Transverse colon (tissue), 4 donors: ENCODE data around the gene SHKBP1.
"Not testable (repeated sequence)": the region's sequence is repeated elsewhere in the genome, so short reads cannot be mapped to it uniquely, and the experiment has no call there.

Experiments used
- CTCF ChIP-seq, 5 experiments: fragments of 200-600 bp in 3 of 5; fragments of 450-650 bp in 2 of 5; sonication (generic) in 3 of 5; IDR thresholded peaks; 1 replicate in 2 of 5; 2 replicates in 3 of 5; pipeline ENCODE4 v1.5.1; 2016 to 2017; ENCODE audit warnings: antibody characterized with exemption in 5 of 5, inconsistent platforms in 3 of 5, mild to moderate bottlenecking in 2 of 5, moderate library complexity in 1 of 5
- EP300 ChIP-seq: sonication (generic); formaldehyde crosslinking; IDR thresholded peaks from one replicate; pipeline ENCODE4 v1.6.1; 2017; ENCODE audit warnings: antibody characterized with exemption, low read depth
- POLR2A ChIP-seq: fragments of 450-650 bp; IDR thresholded peaks from one replicate; pipeline ENCODE4 v1.6.1; 2016; ENCODE audit warnings: antibody characterized with exemption, mild to moderate bottlenecking, moderate library complexity
- POLR2AphosphoS5 ChIP-seq, 3 donors: sonication (generic); formaldehyde crosslinking; IDR thresholded peaks; one replicate each; pipeline ENCODE4 v1.6.1; 2016; ENCODE audit warnings: antibody characterized with exemption in 3 of 3

- not testable (repeated sequence) for TF ChIP-seq CTCF (IDR thresholded peaks at IDR 0.05); POLR2A; EP300; POLR2AphosphoS5 (IDR thresholded peaks at IDR 0.05)
Observed at GRCh38 chr19:40591724-40592123, 15.1 kb downstream of the SHKBP1 start.
